Measurements from ENCODE around the gene RIMBP2.

The RIMBP2 gene

GRCh38 chr12:130563323-130563722, 152.8 kb downstream of the RIMBP2 start:
- DNase-seq: no peak

- no peak for DNase-seq
Measured at GRCh38 chr12:130562716-130563115, 153.4 kb downstream of the RIMBP2 start.

GRCh38 chr12:130560321-130560720, 155.8 kb downstream of the RIMBP2 start:
- no peak for DNase-seq

- no peak for DNase-seq
Measured at GRCh38 chr12:130559806-130560205, 156.3 kb downstream of the RIMBP2 start.

- DNase-seq: peak; percentile 25
Measured at GRCh38 chr12:130557886-130558765, 158.0 kb downstream of the RIMBP2 start.

- DNase-seq: no peak
Measured at GRCh38 chr12:130557201-130557600, 158.9 kb downstream of the RIMBP2 start.

- DNase-seq: no peak
Measured at GRCh38 chr12:130556486-130557055, 159.5 kb downstream of the RIMBP2 start.

- no peak for DNase-seq
Measured at GRCh38 chr12:130555628-130556485, 160.2 kb downstream of the RIMBP2 start.

GRCh38 chr12:130555221-130555620, 160.9 kb downstream of the RIMBP2 start:
- no peak for DNase-seq

- no peak for DNase-seq
Measured at GRCh38 chr12:130552483-130552996, 163.6 kb downstream of the RIMBP2 start.

- no peak for DNase-seq
Measured at GRCh38 chr12:130549361-130549760, 166.7 kb downstream of the RIMBP2 start.

GRCh38 chr12:130547480-130548155, 168.5 kb downstream of the RIMBP2 start:
- no peak for DNase-seq

- DNase-seq: no peak
Measured at GRCh38 chr12:130546494-130546893, 169.6 kb downstream of the RIMBP2 start.

- no peak for DNase-seq
Measured at GRCh38 chr12:130545475-130545874, 170.6 kb downstream of the RIMBP2 start.

GRCh38 chr12:130540376-130540775, 175.7 kb downstream of the RIMBP2 start:
- DNase-seq: no peak

GRCh38 chr12:130538343-130539095, 177.6 kb downstream of the RIMBP2 start:
- no peak for DNase-seq

- no peak for DNase-seq
Measured at GRCh38 chr12:130537655-130538054, 178.4 kb downstream of the RIMBP2 start.

- no peak for DNase-seq
Measured at GRCh38 chr12:130537051-130537450, 179.0 kb downstream of the RIMBP2 start.

- no peak for DNase-seq
Measured at GRCh38 chr12:130530429-130530828, 185.7 kb downstream of the RIMBP2 start.

GRCh38 chr12:130529781-130530180, 186.3 kb downstream of the RIMBP2 start:
- no peak for DNase-seq

GRCh38 chr12:130527239-130527638, 188.9 kb downstream of the RIMBP2 start:
- no peak for DNase-seq

GRCh38 chr12:130526813-130527212, 189.3 kb downstream of the RIMBP2 start:
- no peak for DNase-seq

Data from NCI-H1694 treated with DMSO at 0.1 percent for 48 hours (cell line).